NCI-H446 treated with DMSO at 0.1 percent for 48 hours (cell line): ENCODE measurements around the gene TMEM41A.

Experiments used
- DNase-seq: peaks from one replicate; lab custom pipeline; 2025; lab: John Stamatoyannopoulos, UW

The TMEM41A gene

GRCh38 chr3:185498503-185499396, at the start of gene TMEM41A:
Gene TMEM41A (minus strand): TSS chr3:185499035. CDS start chr3:185498961, 74 bp downstream.
- peak; percentile 85 for DNase-seq

- no peak for DNase-seq
Measured at GRCh38 chr3:185540695-185541094, 41.9 kb upstream of the TMEM41A start.

GRCh38 chr3:185539934-185540333, 41.1 kb upstream of the TMEM41A start:
- DNase-seq, result no peak

DNA sequence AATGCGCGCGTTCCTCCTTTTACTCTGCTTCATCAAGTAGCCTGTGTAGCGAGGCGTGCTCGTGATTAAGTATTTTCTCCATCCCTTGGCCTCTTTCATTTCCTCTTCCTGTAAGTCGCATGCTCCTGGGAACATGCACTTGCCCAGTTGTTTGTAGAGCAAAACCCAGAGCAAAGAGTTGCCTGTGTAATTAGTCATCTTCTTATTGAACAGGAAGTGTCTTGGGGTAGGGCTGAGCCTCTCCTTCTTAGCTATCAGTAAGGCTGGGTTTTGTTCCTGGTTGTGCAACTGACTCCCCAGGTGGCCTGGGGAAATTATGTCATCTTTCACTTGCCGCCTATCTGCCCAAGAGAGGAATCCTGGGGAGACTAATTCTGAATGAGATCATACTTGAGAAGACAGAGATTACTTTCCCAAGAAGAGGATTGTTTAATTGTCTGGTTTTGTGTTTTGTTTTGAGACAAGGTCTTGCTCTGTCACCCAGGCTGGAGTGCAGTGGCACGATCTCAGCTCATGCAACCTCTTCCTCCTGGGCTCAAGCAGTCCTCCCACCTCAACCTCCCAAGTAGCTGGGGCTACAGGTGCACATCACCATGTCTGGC, 38.6 kb upstream of the TMEM41A start:
- DNase-seq, result no peak

DNA sequence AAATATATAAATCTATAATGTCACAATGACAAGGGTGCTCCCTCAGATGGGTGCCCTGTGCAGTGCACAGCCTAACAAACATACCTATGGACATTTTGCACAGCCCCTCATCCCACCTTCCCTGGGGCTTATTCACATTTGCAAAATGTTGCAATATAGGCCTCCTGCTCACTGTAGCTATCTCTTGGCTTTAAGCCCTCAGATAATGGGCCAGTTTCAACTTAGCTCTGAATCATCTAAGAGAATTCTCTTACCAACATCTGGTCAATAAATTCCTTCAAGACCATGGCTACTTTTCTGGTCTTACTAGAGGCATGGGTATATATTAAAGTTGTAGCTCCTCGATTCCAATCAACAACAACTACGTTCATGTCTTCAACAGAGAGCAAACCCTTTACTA, 35.7 kb upstream of the TMEM41A start:
- DNase-seq, result no peak

- no peak for DNase-seq
Measured at GRCh38 chr3:185532901-185533300, 34.1 kb upstream of the TMEM41A start.

DNA sequence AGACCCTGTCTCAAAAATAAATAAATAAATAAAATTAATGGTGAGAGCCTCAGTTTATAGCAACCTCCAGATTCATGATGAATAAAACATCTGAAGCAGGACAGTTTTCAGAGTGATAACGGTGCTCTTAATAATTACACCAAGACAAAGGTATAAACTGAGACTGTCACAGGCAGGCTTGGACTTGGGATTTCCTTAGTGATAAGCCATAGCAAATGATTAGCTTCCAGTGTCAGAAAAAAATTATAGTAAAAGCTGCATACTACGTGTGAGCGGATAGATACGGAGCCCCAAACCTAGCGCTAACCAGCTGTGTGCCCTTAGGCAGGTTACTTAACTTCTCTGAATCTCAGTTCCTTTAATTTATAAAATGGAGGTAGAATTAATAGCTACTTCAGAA, 32.0 kb upstream of the TMEM41A start:
- no peak for DNase-seq

GRCh38 chr3:185528532-185528931, 29.7 kb upstream of the TMEM41A start:
- no peak for DNase-seq

GRCh38 chr3:185527364-185527763, 28.5 kb upstream of the TMEM41A start:
- no peak for DNase-seq

DNA sequence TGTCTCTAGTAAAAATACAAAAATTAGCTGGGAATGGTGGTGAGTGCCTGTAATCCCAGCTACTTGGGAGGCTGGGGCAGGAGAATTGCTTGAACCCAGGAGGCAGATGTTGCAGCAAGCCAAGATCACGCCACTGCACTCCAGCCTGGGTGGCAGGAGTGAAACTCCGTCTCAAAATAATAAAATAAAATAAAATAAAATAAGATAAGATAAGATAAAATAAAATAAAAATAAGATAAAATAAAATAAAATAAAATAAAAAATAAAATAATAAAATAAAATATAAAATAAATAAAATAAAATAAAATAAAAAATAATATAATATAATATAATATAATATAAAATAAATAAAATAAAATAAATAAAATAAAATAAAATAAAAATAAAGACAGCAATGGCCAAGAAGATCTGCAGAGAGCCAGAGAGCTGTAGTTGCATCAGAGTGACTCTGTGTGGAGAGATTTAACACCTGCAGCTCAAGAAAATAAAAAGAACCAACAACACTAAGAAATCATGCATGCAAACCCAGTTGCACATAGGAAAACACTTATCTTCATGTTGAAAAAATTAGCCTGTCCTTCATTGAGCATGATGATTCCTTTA, 27.6 kb upstream of the TMEM41A start:
- DNase-seq, result no peak

GRCh38 chr3:185521349-185522138, 22.7 kb upstream of the TMEM41A start:
- no peak for DNase-seq

DNA sequence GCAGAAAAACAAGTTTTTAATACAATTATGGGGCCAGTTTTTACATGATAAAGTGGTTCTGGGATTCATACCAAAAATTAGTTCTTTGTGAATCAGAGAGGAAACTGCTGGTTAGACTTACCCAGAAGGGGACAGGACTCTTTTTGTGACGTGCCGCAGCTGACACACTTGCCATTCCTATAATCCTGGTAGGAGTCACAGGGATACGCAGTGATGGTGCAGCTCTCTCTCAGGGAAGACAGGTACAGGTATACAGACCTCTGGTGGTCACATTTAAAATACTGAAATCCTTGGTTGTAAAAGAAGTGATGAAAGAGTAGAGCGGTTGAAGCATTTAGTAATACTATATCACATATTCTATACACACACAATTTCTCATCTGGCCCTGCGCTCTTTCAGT, 20.2 kb upstream of the TMEM41A start:
- DNase-seq, result no peak

- DNase-seq, result no peak
Measured at GRCh38 chr3:185517387-185518130, 18.7 kb upstream of the TMEM41A start.

DNA sequence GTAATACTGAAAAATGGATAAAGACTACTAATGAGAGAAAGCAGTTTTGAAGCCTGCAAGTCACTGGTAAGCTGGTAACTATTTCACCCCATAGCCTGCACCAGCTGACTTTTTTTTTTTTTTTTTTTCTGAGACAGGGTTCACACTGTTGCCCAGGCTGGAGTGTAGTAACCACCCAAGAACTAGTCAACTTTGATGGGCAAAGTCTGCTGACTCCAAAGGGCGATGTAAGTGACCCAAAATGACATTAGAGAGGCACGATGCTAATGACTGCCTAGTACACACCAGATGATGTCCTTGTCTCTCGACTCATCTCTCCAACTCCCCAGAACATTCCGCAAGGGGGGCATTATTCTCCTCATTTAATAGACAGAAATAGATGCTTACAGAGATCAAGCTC, 12.9 kb upstream of the TMEM41A start:
- DNase-seq, result no peak

DNA sequence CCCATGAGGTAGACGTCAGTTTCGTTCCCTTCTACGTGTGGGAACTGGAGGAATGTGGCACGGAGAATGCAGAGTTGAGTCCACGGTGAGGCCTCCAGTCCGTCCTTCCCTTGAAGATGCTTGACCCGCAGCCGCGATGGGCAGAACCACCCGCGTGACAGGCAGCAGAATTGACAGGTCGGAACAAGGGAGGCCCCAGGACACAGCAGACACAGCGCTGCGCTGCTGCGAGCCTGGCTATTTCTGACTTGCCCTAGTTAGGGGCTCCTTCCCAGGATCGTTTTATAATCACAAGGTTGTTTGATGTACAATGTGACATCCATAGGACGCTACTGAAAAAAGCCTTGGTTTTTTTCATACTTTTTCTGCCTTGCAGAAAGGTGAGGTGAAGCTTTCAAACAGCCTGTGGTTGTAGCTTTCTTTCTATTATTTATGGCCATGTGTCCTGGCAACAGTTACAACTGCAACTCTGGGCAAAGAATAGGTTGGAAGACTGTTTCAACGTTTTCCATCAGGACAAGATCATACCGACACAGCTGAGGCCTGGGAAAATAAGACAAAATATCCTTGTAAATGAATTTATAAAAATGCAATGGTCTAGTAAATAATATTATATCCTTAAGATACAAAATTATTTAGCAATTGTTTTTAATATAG, 9.6 kb upstream of the TMEM41A start:
- no peak for DNase-seq

GRCh38 chr3:185507883-185508282, 9.0 kb upstream of the TMEM41A start:
- DNase-seq, result no peak

- DNase-seq, result no peak
Measured at GRCh38 chr3:185504636-185505035, 5.8 kb upstream of the TMEM41A start.

- no peak for DNase-seq
Measured at GRCh38 chr3:185503521-185503920, 4.7 kb upstream of the TMEM41A start.

GRCh38 chr3:185502987-185503386, 4.2 kb upstream of the TMEM41A start:
- DNase-seq, result no peak

GRCh38 chr3:185490241-185490640, 8.6 kb downstream of the TMEM41A start:
- no peak for DNase-seq

DNA sequence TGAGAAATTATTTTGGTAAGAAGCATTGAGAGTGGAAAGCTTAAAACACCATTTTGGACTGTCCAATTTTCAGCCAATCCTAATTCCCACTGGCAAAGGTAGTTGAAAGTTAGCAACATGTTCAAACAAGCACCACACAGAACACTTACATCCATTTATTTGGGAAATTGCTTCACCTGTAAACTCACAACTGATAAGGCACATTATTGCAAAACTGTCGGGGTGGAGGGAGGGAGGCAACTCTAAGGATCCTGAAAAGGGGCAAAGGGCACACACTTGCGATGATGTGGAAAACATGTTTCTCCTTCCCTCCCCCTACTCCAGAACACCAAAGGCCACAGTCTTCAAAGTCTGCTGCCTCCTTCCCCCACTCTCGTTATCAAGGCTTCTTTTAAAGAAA, 9.4 kb downstream of the TMEM41A start:
- no peak for DNase-seq
